Brain microvascular endothelial cell (primary cell): ENCODE data around the gene RFXAP.

Source experiments
- DNase-seq: peaks from one replicate; pipeline ENCODE4 v3.0.0-alpha.2; 2020
- H3K27ac ChIP-seq: fragments of 250-450 bp; sonication (Bioruptor Pico); 2 replicates; pipeline ENCODE4 v1.5.1; 2020; ENCODE audit warnings: mild to moderate bottlenecking, moderate library complexity
- H3K27me3 ChIP-seq: fragments of 250-450 bp; sonication (Bioruptor Pico); replicated peaks from 2 replicates; pipeline ENCODE4 v1.5.1; 2020; ENCODE audit warnings: mild to moderate bottlenecking
- H3K36me3 ChIP-seq: fragments of 250-450 bp; sonication (Bioruptor Pico); replicated peaks from 2 replicates; pipeline ENCODE4 v1.5.1; 2020; ENCODE audit warnings: mild to moderate bottlenecking
- H3K4me3 ChIP-seq: 2 replicates; pipeline ENCODE4 v1.5.1; 2011; ENCODE audit warnings: low read depth, mild to moderate bottlenecking, control low read depth, low read length, moderate library complexity
- in situ Hi-C: cut with HindIII; loops from 2 replicates; pipeline ENCODE4 v1.10.0; 2017; ENCODE audit warnings: low sequenced_read_pairs, low pct_ligation_motif_present
- TF ChIP-seq, protein P1 (sequence below): IDR thresholded peaks from 2 replicates; pipeline ENCODE4 v1.5.1; 2011; ENCODE audit warnings: low read depth, mild to moderate bottlenecking, moderate library complexity, low read length, control low read depth, inconsistent platforms; ENCODE audit errors: missing control alignments

RFXAP gene

DNA sequence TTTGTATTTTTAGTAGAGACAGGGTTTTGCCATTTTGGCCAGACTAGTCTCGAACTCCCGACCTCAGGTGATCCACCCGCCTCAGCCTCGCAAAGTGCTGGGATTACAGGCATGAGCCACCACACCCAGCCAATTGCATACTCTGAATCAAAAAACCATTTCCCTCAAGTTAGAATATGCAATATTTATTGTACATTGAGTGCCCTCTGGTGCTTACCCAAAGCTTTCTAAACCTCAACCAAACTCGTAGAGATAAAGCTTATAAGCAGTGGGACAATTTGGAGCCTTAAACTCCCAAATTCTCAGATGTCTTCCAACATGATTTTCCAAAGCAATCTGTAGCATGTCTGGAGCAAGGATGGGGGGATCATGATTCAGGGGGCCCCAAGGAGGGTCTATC is 22.4 kb downstream of the RFXAP start:
- Histone ChIP-seq H3K27me3 (no peaks in the 10 kb centered on the region), H3K4me3 (no peak overlapping the region), H3K36me3 (no peaks in the 10 kb centered on the region), H3K27ac (no peak overlapping the region)
- in situ Hi-C loops: no loop called here
- TF ChIP-seq, protein P1, sequence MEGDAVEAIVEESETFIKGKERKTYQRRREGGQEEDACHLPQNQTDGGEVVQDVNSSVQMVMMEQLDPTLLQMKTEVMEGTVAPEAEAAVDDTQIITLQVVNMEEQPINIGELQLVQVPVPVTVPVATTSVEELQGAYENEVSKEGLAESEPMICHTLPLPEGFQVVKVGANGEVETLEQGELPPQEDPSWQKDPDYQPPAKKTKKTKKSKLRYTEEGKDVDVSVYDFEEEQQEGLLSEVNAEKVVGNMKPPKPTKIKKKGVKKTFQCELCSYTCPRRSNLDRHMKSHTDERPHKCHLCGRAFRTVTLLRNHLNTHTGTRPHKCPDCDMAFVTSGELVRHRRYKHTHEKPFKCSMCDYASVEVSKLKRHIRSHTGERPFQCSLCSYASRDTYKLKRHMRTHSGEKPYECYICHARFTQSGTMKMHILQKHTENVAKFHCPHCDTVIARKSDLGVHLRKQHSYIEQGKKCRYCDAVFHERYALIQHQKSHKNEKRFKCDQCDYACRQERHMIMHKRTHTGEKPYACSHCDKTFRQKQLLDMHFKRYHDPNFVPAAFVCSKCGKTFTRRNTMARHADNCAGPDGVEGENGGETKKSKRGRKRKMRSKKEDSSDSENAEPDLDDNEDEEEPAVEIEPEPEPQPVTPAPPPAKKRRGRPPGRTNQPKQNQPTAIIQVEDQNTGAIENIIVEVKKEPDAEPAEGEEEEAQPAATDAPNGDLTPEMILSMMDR: no peak
- no peak for DNase-seq

DNA sequence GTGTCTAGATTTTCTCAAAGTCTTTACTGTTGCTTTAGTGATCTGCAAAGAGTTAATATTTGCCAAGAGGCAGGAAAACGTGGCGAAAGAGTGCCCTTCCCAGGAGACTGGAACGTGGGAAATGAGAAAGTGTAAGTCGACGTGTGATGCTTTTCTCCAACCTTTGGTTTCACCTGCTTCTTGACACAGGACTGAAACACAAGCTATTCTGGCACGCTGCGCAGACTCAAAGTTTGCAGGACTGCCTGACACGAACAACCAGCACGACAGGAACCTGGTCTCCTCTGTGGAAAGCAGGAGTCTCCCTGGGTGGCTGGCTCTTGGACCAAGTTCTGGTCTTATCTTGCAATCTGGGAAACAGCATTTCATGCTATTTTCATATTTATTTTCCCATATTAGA is 28.6 kb downstream of the RFXAP start:
- no peak for DNase-seq
- Histone ChIP-seq H3K36me3 (no peaks in the 10 kb centered on the region), H3K4me3 (no peak overlapping the region), H3K27ac (no peak overlapping the region), H3K27me3 (no peaks in the 10 kb centered on the region)
- in situ Hi-C loops: no loop called here
- TF ChIP-seq, protein P1: no peak

DNA sequence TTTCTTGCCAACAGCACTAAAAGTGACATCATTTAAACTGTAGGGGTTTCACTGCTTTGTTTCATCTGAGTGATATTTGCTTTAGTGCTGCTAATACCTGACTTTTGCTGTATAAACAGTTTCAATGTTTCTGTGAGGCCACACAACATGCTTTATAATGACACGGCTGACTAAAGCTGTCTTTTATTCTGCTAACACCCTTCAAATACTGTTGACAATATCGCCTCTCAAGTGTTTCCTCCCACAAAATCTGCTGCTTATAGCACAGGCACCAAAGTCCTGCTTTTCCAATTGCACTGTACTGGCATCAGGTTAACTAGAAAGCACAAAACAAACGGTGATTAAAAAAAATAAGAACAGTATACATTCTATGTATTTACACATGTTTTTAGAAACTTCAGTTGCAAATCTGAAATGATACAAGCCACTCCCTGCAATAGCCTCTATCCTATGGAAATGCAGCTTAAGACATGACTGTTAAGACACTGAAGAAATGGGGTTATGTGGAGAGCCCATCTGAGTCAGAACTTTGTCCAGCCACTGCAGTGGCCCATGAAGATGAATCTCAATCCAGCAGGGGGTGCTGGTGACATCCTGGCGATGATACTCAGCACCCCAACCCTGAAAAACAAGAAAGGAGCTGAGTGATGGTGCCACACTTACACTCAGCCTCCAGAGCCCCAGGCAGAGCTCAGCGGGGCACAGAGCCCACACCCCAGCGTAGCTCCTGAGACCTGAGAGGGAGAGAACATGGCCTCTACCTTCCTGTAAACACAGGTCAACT is 29.4 kb downstream of the RFXAP start:
- Histone ChIP-seq H3K36me3 (no peaks in the 10 kb centered on the region), H3K4me3 (no peak overlapping the region), H3K27me3 (no peaks in the 10 kb centered on the region), H3K27ac (no peak overlapping the region)
- in situ Hi-C loops: no loop called here
- DNase-seq: peak; percentile 14
- TF ChIP-seq, protein P1: peak; percentile 51

DNA sequence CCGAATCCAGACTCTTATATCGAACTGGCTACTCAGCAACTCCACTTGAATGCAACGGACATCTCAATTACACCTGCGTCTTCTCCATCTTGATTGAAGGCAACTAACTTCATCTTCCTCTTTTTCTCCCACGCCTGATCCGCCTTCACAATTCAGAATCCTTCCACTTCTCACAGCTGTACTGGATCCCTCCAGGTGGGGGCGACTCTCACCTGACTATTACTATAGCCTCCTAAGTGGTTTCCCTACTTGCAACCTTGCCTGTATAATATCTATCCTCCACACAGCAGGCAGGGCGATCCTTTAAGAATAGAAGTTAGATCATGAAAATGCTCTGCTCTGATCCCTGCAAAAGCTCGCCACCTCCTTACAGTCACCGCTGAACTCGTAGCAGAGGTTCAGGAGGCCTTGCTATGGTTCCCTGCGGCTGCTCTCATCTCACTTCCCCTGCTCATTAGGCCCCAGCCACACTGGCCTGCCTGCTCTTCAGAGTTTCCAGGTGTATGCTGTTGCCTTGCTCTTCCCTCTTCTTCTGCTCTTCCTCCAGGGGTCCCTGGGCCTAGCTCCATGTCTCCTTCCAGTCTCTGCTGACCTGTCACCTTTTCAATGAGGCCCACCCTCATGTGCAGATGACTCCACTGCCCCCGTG is 31.9 kb downstream of the RFXAP start:
- no peak for DNase-seq
- Histone ChIP-seq H3K27me3 (no peaks in the 10 kb centered on the region), H3K4me3 (no peak overlapping the region), H3K27ac (no peak overlapping the region), H3K36me3 (no peaks in the 10 kb centered on the region)
- TF ChIP-seq, protein P1: peak; percentile 47
- in situ Hi-C loops: no loop called here

DNA sequence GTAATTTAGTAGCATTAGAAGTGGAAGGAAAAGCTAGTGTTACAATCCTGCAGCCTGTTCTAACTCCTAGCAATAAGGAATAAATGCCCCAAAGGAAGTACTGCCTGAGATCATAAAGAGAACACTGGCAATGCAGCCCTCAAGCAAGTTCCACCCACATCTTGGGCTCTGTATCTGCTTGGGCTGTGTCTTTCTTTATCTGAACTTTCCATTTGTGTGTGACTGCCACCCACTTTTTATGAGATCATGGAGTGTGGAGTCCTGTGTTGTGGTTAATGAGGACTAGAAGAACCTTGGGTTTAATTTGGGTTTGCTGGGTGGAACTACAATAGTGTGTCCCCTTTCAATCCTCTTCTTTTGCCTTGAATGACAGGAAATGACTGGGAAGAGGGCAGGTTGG is 38.2 kb downstream of the RFXAP start:
- Histone ChIP-seq H3K27ac (no peak overlapping the region), H3K27me3 (no peaks in the 10 kb centered on the region), H3K36me3 (no peaks in the 10 kb centered on the region), H3K4me3 (no peak overlapping the region)
- TF ChIP-seq, protein P1: no peak
- in situ Hi-C loops: no loop called here
- no peak for DNase-seq

DNA sequence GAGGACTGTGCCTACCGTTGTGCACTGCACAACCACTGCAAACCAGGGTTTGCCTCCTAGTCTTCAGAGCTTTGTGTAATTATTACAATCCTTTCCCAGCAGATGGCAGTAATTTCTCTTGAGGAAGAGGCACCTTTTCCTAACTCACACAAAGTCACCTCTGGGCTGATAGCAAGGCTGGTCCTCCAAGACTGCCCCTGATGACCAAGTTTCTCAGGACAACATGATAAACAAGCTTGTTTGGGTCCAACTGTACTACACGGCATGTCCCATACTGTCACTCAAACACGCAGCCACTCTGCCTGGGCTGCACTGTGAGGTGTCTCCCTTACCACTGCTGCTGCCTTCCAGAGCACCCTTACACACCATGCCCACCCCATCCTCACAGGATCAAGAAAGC is 39.3 kb downstream of the RFXAP start:
- no peak overlapping the region for H3K27ac ChIP-seq
- no peak for DNase-seq
- H3K36me3 ChIP-seq: no peaks in the 10 kb centered on the region
- TF ChIP-seq, protein P1: peak; percentile 59
- in situ Hi-C loops: no loop called here
- no peaks in the 10 kb centered on the region for H3K27me3 ChIP-seq
- H3K4me3 ChIP-seq: no peak overlapping the region
